SK-N-SH treated with all-trans-retinoic acid at 6 μM for 48 hours (cell line): Measurements from ENCODE around the gene APC2.

Experiments
- ATAC-seq: fragments of 200-7000 bp; cut with Tn5 transposase; 3 replicates; pipeline ENCODE4 v1.9.1; 2020; ENCODE audit warnings: mild to moderate bottlenecking, moderate library complexity
- ARNTL ChIP-seq: fragments of 450-650 bp; formaldehyde crosslinking; IDR thresholded peaks from 2 replicates; pipeline ENCODE4 v1.5.0; 2020; ENCODE audit warnings: low read depth, mild to moderate bottlenecking, moderate library complexity, borderline replicate concordance
- BACH2 ChIP-seq: fragments of 250-450 bp; sonication (Bioruptor Pico); IDR thresholded peaks from 2 replicates; pipeline ENCODE4 v1.9.0; 2021; ENCODE audit warnings: mild to moderate bottlenecking, borderline replicate concordance
- CREB5 ChIP-seq: fragments of 250-450 bp; sonication (Bioruptor Pico); IDR thresholded peaks from 2 replicates; pipeline ENCODE4 v1.5.1; 2020; ENCODE audit warnings: low read depth, mild to moderate bottlenecking, moderate library complexity
- CSDC2 ChIP-seq: fragments of 250-450 bp; sonication (Bioruptor Pico); IDR thresholded peaks from 2 replicates; pipeline ENCODE4 v1.5.0; 2020; ENCODE audit warnings: mild to moderate bottlenecking, moderate library complexity
- ESRRG ChIP-seq: fragments of 250-450 bp; sonication (Bioruptor Pico); IDR thresholded peaks from 2 replicates; pipeline ENCODE4 v1.6.1; 2021; ENCODE audit warnings: mild to moderate bottlenecking
- GLIS3 ChIP-seq: fragments of 250-450 bp; sonication (Bioruptor Pico); IDR thresholded peaks from 2 replicates; pipeline ENCODE4 v1.5.0; 2020; ENCODE audit warnings: mild to moderate bottlenecking, moderate library complexity
- OSR1 ChIP-seq: fragments of 250-450 bp; sonication (Bioruptor Pico); IDR thresholded peaks from 2 replicates; pipeline ENCODE4 v1.8.0; 2022; ENCODE audit warnings: moderate library complexity, mild to moderate bottlenecking, inconsistent platforms
- PATZ1 ChIP-seq: fragments of 250-450 bp; sonication (Bioruptor Pico); IDR thresholded peaks from 2 replicates; pipeline ENCODE4 v1.8.0; 2020; ENCODE audit warnings: mild to moderate bottlenecking, moderate library complexity, borderline replicate concordance
- POU6F1 ChIP-seq: fragments of 250-450 bp; sonication (Bioruptor Pico); IDR thresholded peaks from 2 replicates; pipeline ENCODE4 v1.8.0; 2021; ENCODE audit warnings: low read depth, mild to moderate bottlenecking, moderate library complexity, borderline replicate concordance
- PPARA ChIP-seq: fragments of 250-450 bp; sonication (Bioruptor Pico); IDR thresholded peaks from 2 replicates; pipeline ENCODE4 v1.5.0; 2020; ENCODE audit warnings: mild to moderate bottlenecking, borderline replicate concordance
- RARB ChIP-seq: fragments of 250-450 bp; sonication (Bioruptor Pico); IDR thresholded peaks from 2 replicates; pipeline ENCODE4 v1.8.0; 2021; ENCODE audit warnings: mild to moderate bottlenecking, moderate library complexity
- TCF4 ChIP-seq: fragments of 250-450 bp; sonication (Bioruptor Pico); IDR thresholded peaks from 2 replicates; pipeline ENCODE4 v1.8.0; 2021; ENCODE audit warnings: mild to moderate bottlenecking, moderate library complexity, borderline replicate concordance
- TOX ChIP-seq: fragments of 250-450 bp; sonication (Bioruptor Pico); IDR thresholded peaks from 2 replicates; pipeline ENCODE4 v1.8.0; 2021; ENCODE audit warnings: mild to moderate bottlenecking, moderate library complexity, borderline replicate concordance
- ZC3H10 ChIP-seq: fragments of 250-450 bp; sonication (Bioruptor Pico); IDR thresholded peaks from 2 replicates; pipeline ENCODE4 v1.5.1; 2021; ENCODE audit warnings: mild to moderate bottlenecking, moderate library complexity
- ZFP3 ChIP-seq: fragments of 250-450 bp; sonication (Bioruptor Pico); IDR thresholded peaks from 2 replicates; pipeline ENCODE4 v1.5.0; 2020; ENCODE audit warnings: mild to moderate bottlenecking, moderate library complexity
- ZFP30 ChIP-seq: fragments of 450-650 bp; formaldehyde crosslinking; IDR thresholded peaks from 2 replicates; pipeline ENCODE4 v1.5.0; 2022; ENCODE audit warnings: mild to moderate bottlenecking, moderate library complexity
- ZNF565 ChIP-seq: fragments of 450-650 bp; formaldehyde crosslinking; conservative IDR thresholded peaks from 2 replicates; pipeline ENCODE4 v1.5.0; 2020; ENCODE audit warnings: low read depth, mild to moderate bottlenecking, moderate library complexity
- ZNF70 ChIP-seq: fragments of 450-650 bp; formaldehyde crosslinking; IDR thresholded peaks from 2 replicates; pipeline ENCODE4 v1.5.0; 2020; ENCODE audit warnings: mild to moderate bottlenecking, moderate library complexity
- ZNF8 ChIP-seq: fragments of 450-650 bp; formaldehyde crosslinking; IDR thresholded peaks from 2 replicates; pipeline ENCODE4 v1.5.0; 2020; ENCODE audit warnings: mild to moderate bottlenecking, moderate library complexity
- TF ChIP-seq, protein P1 (sequence below): fragments of 250-450 bp; sonication (Bioruptor Pico); IDR thresholded peaks from 2 replicates; pipeline ENCODE4 v1.5.1; 2021; ENCODE audit warnings: mild to moderate bottlenecking, moderate library complexity

The APC2 gene

DNA sequence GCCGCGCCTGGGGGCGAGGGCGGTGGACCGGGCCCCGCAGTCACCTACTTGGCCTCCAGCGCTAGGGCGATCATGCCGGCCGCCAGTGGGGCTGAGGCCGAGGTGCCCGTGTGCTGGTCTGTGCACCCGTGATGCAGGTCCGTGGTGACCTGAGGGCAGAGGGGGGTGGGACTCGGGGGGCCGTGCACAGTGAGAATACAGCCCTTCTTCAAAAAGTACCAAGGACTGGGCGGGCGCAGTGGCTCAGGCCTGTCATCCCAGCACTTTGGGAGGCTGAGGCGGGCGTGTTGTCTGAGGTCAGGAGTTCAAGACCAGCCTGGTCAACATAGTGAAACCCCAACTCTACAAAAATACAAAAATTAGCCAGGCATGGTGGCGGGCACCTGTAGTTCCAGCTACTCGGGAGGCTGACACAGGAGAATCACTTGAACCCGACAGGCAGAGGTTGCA is 34.1 kb downstream of the APC2 start:
- TF ChIP-seq OSR1 (CRISPR knock-in tag) (no peak), PPARA (CRISPR knock-in tag) (no peak), ZNF565 (no peak), ESRRG (CRISPR knock-in tag) (no peak), ZFP3 (CRISPR knock-in tag) (no peak), PATZ1 (CRISPR knock-in tag) (no peak), GLIS3 (CRISPR knock-in tag) (no peak), RARB (CRISPR knock-in tag) (no peak), CREB5 (CRISPR knock-in tag) (no peak), ZC3H10 (CRISPR knock-in tag) (no peak), TOX (no peak), ZNF70 (no peak), ARNTL (CRISPR knock-in tag) (no peak)
- ATAC-seq, result no peak

DNA sequence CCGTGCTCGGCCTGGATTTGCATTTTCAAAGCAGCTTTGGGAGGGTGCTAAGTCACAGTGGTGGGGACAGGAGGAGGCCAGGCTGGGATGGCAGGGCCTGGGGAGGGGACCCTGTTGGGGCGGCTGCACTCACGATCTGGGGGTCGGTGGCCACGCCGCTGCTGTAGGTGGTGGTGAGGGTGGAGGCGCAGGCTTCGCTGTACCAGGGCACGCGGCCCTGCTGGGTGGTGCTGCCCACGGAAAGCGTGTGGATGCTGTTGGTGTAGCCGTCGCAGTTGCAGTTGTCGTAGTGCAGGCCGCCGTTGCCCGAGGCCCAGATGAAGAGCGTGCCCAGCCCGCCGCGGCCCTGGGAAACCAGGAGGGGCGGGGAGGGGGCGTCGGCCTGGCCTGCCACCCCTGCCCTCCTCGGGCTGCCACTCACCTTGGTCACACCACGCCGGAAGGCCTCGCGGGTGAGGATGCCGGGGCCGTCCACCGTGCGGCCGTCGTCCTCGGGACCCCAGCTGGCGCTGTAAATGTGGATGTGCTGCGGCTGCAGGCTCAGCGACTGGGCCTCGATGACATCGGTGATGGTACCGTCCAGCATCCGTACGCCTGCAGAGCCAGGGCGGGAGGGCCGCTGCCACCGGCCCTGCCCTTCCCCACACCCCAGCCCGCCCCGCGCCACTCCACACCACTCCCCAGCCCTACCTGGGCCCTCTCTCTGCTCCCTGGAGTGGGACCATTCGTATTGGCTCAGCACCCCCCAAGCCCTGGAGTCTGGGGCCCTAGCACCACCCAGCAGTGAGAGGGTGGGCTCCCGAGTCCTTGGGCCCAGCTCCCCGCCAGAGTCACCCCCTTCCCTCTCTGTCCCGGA is 37.0 kb downstream of the APC2 start:
- TF ChIP-seq GLIS3 (CRISPR knock-in tag) (no peak), ARNTL (CRISPR knock-in tag) (no peak), ZC3H10 (CRISPR knock-in tag) (no peak), TOX (no peak), ZFP30 (no peak), CSDC2 (no peak), OSR1 (CRISPR knock-in tag) (no peak), ZNF70 (no peak), ESRRG (CRISPR knock-in tag) (no peak), ZNF8 (no peak), CREB5 (CRISPR knock-in tag) (no peak), TCF4 (no peak), BACH2 (no peak), POU6F1 (CRISPR knock-in tag) (no peak)
- TF ChIP-seq, protein P1, sequence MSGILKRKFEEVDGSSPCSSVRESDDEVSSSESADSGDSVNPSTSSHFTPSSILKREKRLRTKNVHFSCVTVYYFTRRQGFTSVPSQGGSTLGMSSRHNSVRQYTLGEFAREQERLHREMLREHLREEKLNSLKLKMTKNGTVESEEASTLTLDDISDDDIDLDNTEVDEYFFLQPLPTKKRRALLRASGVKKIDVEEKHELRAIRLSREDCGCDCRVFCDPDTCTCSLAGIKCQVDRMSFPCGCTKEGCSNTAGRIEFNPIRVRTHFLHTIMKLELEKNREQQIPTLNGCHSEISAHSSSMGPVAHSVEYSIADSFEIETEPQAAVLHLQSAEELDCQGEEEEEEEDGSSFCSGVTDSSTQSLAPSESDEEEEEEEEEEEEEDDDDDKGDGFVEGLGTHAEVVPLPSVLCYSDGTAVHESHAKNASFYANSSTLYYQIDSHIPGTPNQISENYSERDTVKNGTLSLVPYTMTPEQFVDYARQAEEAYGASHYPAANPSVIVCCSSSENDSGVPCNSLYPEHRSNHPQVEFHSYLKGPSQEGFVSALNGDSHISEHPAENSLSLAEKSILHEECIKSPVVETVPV, result no peak
- ATAC-seq, result no peak

DNA sequence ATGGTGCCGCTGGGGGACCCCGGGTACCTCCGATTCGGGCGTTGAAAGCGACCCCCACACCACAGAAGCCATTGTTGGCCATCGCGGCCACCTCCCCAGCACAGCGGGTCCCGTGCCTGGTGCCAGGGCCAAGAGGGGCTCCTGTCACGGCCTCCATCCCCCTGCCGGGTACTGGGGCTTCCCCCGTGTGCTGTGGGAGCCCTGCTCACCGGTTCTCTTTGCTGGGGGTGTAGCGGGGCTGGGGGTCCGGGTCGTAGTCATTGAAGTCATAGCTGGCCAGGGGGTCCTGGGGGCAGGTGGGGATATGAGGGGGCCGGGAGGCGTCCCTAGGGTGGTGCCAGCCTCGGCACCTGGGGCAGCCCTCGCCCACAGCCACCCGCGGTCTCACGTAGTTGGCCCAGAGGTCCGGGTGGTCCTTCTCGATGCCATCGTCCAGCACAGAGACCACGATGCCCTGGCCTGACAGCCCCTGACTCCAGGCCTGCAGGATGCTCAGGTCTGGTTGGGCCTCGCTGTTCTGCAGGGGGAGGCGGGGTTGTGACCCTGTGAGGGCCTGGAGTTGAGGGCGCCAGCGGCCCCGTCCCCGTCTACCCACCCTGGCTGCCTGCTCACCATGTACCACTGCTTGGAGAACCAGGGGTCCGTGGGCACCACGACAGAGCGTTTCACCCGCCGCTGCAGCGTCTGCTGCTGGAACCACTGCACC is 37.8 kb downstream of the APC2 start:
- no peak for ATAC-seq
- TF ChIP-seq ZNF70 (no peak), ESRRG (CRISPR knock-in tag) (no peak), PPARA (CRISPR knock-in tag) (no peak), PATZ1 (CRISPR knock-in tag) (no peak)
- TF ChIP-seq, protein P1, result no peak
- TF ChIP-seq, all 23 proteins: peak for 0
